ENCODE results near the gene ZDHHC13.

Gene ZDHHC13

DNA sequence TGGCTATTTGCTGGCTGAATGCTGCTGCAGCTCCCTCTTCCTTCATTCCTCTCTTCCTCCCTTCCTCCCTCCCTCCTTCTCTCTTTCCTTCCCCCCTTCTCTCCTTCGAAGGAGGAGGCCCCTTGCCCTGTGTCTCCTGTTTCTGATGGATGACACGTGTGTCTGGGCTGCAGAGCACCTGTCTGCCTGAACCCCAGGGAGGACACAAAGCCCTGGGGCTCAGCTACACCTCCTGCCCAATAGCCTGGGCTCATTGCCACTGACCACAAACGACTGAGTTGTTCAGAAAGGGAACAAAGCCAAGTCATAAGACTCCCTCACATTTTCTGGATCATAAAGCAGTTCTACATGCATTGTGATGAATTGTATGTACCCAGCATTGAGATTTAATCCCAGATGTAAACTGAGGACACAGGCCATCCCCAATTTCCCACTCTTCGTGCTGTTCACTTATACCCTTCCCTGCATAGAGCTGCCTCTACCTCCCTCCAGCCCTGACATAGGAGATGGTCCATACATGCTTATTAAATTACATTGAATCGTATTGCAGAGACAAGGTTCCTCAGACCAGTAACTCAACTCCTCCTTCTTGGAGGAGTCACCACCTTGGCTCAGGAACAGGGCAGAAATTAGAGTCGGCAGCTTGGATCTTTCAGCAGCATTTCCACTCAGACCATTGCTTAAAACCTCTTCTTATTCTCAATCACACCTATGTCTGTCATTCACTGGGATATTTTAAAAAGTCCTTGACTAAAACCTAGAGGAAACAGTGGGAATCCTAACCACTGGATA lies 83.6 kb downstream of the ZDHHC13 start:
- H3K27ac ChIP-seq, result peak overlapping the region; percentile 8
- peak; percentile 34 for DNase-seq (ENCODE audit: low read depth, low spot score)

DNA sequence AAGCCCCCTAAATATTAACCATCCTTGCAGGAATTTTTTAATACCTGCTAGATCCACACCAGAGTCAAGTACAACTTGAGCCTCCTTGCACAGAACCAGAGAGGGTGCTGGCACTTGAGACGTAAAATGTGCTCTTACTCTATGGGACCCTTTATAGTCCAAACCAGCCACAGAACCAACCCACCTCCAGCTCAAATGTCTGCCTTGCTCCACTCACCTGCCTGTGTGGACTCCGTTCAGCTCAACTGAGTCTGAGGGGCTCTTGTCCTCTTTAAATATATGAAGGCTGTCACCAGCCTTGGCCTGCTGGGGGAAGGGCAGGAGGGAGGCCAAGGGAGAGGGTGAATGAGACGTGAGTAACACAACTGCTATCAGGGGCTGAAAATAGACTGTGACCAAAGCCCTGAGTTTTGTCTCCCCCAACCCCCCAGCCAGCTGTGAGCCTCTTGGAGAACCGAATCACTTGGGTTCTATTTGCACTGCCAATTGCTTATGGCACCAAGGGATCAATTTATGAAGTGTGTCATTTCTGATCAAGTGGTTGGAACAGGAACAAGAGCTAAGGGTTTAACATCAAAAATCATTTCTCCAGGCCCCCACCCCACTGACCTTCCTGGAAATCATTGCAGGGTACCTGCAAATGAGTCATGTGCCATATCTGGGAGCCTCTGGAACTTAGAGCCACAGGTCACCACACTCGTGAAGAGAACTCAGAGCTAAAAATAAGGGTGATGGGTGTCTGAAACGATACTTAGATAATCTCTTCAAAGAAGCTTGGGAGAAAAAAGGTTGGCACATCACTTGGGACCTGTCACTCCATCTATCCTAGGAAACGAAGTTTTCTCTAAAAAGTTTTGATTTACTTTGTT lies 85.0 kb downstream of the ZDHHC13 start, which contains the start of gene CSRP3:
Gene CSRP3 (minus strand): TSS at position 247 of the 869 bp plus-strand sequence. CDS start 9,535 bp downstream, outside the sequence.
- no peak for DNase-seq (ENCODE audit: low read depth, low spot score)
- peak within 1 kb of the TSS; percentile 8 for H3K27ac ChIP-seq

DNA sequence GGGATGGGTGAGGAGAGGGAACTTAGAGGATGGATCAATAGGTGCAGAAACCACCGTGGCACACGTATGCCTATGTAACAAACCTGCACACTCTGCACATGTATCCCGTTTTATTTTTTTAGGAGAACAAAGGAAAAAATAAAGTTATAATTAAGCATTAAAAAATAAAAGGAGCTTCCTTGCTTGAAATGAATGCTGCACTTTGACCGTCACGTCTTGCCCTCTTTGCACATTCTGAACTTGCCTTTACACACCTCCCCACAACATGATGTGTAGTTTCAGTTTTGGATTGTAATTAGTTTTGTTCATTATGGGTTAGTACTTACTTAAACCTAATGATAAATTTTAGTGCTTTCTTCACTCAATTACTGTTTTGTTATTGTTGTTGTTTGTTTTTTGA lies 87.9 kb downstream of the ZDHHC13 start:
- no peak overlapping the region for H3K27ac ChIP-seq
- no peak for DNase-seq (ENCODE audit: low read depth, low spot score)

DNA sequence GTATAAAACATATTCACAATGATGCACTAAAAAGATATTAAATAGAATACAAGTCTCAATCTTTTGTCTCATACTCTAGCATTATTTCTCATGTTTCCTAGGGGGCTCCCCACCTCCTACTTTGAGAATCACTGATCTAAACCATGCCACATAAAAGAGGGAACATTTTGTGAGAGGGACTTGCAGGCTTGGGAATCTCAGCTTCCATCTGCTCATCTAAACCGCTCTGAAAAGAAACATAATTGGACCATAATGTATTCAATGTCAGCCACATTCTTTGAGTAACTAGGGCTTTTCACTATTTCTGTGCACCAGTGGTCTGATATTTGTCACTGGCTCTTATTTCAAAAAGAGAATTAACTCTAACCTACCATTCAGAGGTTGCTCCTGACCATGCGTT lies 91.2 kb downstream of the ZDHHC13 start:
- DNase-seq (ENCODE audit: low read depth, low spot score), result no peak

DNA sequence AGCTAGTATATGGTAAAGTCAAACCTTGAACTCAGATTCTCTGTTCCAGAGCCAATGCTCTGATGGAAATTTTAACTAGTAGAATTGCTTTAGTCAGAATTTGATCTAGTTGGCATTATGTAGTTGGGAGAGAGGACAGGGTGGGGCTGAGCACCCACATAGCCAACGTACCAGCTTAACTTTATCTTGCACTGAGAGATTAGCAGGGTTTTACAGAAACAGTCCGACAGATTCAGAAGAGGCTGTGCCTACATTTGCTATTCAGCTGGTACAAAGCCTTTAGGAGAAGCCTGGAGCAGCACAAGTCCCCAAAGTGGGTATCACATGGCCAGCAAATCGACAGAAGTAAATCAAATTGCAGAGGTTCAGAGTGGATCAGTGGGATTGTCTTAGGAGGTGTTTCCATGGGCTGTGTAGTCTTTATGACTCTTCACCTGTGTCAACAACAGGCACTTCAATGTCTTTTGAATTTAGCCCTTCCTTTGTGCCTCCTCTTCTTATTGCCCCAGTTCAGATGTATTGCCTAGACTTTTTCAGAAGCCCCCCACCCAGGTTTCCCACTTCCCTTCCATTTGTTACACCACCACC lies 92.1 kb downstream of the ZDHHC13 start:
- no peak for DNase-seq (ENCODE audit: low read depth, low spot score)
- no peak overlapping the region for H3K27ac ChIP-seq

More for the DNA sequence above, 91.2 kb downstream of the ZDHHC13 start:
- no peak overlapping the region for H3K27ac ChIP-seq

DNA sequence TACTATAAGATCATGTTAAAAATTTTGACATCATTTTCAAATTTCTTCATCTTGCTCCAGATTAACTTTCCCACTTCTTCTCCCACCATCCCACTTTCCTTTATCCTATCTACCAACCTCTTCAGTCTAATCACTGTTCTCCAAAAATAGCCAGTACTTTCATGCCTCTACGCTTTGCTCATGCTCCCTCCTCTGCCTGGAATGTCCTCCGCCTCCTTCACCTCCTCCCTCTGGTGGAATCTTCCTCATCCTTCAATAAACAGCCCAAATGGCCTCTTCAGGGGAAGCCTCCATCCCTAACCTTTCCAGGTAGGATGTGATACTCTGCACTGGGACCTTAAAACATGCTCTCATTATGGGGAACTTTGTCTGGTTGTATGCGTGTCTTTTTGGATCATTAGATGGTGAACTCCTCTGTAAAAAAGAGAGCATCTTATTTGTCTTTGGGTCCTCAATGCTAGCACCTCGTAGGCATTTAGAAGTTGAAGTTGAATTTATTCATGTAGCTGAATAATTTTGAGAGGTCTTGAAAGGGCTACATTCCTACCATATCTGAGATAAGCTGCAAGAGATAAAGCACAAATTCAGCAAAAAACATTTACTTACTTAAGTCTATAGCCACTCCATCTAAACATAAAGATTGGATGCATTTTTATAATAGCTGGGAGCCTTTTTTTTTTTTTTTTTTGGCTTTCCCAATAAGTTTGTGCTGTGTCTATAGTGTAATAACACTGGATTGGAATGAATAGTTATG lies 92.8 kb downstream of the ZDHHC13 start:
- DNase-seq (ENCODE audit: low read depth, low spot score), result no peak
- no peak overlapping the region for H3K27ac ChIP-seq

DNA sequence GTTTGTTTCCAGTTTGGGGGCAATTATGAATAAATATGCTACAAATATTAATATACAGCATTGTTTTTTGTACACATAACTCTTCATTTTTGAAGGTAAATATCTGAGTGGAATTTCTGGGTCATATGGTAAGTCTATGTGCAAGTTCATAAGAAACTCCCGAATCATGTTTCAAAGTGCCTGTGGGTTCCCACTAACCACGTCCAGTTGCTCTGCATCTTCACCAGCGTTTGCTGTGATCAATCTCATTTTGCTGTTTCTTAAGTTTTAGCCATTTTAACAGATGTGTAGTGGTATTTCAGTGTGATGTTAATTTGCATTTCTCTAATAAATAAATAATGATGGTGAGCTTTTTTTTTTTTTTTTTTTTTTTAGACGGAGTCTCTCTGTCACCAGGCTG lies 99.1 kb downstream of the ZDHHC13 start:
- DNase-seq (ENCODE audit: low read depth, low spot score), result no peak
- H3K27ac ChIP-seq, result no peak overlapping the region

DNA sequence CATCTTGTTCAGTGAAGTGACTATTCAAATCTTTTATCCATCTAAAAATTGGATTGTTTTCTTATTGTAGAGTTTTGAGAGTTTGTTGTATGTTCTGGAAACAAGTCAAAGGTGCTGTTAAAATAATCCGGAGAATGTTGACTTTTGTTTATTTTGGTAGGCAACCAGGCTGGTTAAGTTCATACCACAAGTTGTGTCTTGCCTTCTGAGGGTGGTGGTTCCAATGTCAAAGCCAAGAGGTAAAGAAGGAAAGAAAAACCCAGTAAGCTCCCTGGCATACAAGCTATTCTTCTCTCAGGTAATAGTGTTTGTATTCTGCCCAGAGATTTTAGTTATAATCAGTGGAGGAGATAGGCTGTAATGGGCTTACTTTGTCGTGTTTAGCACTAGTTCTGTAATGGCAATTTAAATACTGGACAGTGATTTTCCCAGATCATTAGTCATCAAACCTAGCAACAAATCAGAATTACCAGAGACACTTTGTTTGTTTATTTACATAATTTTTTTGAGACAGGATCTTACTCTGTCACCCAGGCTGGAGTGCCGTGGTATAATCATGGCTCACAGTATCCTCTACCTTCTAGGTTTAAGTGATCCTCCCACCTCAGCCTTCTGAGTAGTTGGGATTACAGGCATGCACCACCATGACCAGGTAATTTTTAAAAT lies 99.9 kb downstream of the ZDHHC13 start:
- peak overlapping the region; percentile 34 for H3K27ac ChIP-seq
- DNase-seq (ENCODE audit: low read depth, low spot score), result peak; percentile 41

DNA sequence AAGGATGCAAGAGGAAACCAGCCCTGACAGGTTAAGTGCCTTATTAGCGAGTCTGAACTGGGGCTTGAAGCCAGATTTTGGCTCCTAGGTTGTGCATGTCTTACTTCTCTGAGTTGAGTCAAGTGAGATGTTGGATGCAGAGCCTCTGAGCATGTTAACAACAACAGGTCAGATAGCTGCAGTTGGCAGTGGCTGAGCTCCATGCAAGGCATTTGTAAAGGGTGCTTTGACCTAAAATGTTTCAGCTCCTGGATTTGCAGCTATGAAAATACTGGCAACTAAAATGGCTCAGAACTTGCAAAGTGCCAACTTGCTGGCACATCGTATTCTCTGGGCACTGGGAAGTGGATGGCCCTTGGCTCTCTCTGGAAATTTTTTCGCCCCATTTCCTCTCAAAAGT lies 101.2 kb downstream of the ZDHHC13 start:
- no peak for DNase-seq (ENCODE audit: low read depth, low spot score)
- H3K27ac ChIP-seq, result no peak overlapping the region

DNA sequence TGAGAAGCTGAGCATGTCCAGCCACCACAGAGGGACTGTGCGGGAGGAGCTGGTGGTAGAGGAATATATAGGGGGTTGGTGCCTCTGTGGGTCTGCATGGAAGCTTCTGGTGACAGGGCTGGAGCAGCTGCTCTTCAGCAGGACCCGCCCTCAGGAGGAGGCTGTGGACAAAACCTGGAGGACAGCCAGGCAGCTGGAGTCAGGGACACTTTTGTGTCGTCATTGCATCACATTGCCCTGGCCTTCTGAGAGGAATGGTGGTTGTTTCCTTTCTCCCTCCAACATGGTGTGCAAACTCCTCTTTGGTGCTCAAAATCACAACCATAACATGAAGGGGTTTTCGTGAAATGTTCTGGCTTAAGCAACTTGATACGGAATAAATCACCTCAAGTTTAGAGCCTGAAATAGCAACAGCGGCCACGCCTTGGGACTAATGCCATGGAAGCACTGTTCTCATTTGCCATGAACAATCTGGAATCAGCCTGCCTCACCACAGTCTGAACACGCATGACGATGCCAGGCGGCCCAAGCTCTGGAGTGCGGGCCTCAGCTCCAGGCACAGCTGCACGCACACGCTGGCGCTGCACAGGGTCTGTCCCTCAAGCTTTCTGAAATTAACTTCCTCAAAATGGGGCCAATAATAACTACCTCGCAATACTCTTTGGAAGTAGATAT lies 102.0 kb downstream of the ZDHHC13 start:
- H3K27ac ChIP-seq, result no peak overlapping the region
- no peak for DNase-seq (ENCODE audit: low read depth, low spot score)

DNA sequence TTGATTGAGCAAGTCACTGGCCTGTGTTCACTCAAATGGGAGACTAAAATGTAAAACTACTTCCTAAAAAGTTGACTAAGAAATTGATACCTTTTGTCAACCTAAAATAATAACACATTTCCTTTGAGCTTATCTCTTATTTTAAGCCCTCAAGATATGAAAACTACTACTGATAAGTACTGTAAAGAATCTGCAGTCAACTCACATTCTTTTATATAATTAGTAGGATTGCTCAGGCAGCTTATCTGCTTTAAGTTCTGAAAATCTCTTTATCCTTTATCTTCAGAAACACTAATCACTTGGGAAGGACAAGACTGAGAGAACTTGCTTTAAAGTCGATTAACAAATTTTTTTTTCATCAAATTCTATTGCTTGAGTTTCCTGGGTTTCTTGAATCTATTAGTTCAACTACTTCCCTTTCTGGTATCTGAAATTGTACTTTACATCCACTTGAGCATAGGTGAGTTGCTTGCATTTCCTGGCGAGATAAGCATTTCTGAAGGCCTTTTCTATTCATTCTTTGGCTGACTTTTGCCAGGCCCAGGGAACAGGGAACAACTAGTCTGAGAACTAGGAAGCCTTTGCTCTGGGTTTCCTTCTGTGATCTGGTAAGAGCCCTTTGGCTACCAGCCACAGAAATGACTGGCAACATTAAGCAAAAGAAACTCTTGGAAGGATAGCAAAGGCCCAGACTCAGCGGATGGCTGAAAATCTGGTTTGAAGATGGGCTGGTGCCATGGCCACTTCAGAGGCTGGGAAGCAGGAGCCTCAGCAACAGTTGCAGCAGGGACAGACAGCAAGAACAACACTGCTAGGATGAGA lies 104.1 kb downstream of the ZDHHC13 start:
- no peak for DNase-seq (ENCODE audit: low read depth, low spot score)
- no peak overlapping the region for H3K27ac ChIP-seq

DNA sequence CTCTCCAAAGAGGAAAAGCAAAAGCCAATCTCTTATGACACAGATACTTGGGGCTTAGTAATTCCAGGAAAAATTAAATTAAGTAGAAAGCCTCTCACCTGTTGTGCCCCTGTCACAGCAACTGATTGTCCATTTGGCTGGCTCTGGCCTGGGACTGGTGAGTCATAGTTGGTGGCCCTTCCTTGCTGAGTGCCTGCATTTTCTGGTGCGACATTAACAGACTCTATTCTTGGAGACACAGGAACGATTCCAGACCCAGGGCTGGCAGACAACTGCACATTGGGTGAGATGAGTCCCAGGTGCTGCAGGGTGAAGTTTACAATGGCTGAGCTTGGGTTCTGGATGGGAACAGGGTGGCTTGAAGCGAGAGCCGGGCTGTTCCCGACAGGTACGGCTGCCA lies 108.2 kb downstream of the ZDHHC13 start:
- no peak for DNase-seq (ENCODE audit: low read depth, low spot score)
- H3K27ac ChIP-seq, result no peak overlapping the region

DNA sequence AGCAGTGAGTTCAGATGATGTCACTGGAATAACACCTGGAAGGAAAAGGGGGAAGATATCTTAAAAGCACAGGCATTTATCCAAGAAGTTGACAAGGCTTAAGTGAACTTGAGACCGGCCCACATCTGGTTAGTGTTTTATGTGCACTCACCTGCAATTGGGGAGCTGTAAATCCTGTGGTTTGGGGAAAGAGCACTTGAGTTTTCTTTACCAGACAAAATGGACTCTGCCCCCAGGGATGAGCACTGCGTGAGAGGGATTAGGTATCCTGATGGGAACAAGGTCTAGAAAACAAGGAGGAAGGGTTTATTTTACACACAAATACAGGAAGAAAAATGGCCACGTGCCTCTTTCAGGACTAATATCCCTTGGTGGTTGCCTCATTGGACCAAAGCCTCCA lies 108.6 kb downstream of the ZDHHC13 start:
- no peak for DNase-seq (ENCODE audit: low read depth, low spot score)
- H3K27ac ChIP-seq, result no peak overlapping the region
